Measurements from ENCODE around the gene CD8B2.

The CD8B2 gene

DNA sequence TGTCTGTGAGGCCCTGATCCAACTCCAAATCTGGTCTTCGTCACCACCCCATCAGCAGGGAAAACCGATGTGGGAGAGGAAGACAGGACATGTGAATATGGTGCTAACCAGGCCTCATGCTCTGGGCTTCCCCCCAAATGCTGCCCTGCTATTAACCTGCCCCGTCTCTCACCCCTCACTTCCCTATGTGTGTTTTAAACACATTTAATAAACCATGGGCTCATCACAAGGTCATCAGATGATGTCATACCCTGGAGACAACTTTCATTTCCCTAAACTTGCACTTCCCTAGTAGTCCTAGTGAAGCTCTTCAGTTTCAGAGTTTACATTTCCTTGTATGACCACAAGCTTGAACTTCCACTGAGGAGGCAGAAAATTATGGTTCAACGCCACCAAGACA lies 49.9 kb downstream of the CD8B2 start:
- Histone ChIP-seq H3K9ac (ENCODE audit: low read length) (no peak overlapping the region), H3K4me2 (ENCODE audit: low read length) (no peak overlapping the region), H2AK5ac (ENCODE audit: low read length) (no peak overlapping the region), H3K4me3 (ENCODE audit: low read length) (no peak overlapping the region), H3K79me2 (ENCODE audit: control insufficient read depth, insufficient read depth, low read length) (no peaks in the 10 kb centered on the region), H4K5ac (ENCODE audit: low read length) (no peak overlapping the region), H3K27ac (ENCODE audit: low read depth, low read length) (no peak overlapping the region), H3K56ac (ENCODE audit: low read length) (no peak overlapping the region), H2BK15ac (replicated peaks; ENCODE audit: low read depth) (no peak overlapping the region), H2BK5ac (ENCODE audit: low read length) (no peak overlapping the region), H3K4ac (ENCODE audit: low read depth, low read length) (no peak overlapping the region), H3K79me1 (ENCODE audit: low read length) (no peaks in the 10 kb centered on the region), H3K23ac (ENCODE audit: low read length) (no peak overlapping the region), H4K8ac (ENCODE audit: low read depth, low read length) (no peak overlapping the region), H3K18ac (ENCODE audit: low read length) (no peak overlapping the region), H3K36me3 (ENCODE audit: control insufficient read depth, insufficient read depth, low read length) (no peaks in the 10 kb centered on the region), H2BK120ac (ENCODE audit: low read depth, low read length) (no peak overlapping the region), H3K27me3 (ENCODE audit: insufficient read depth, low read length, poor library complexity) (no peaks in the 10 kb centered on the region), H3K4me1 (ENCODE audit: control insufficient read depth, low read depth, low read length) (no peaks in the 10 kb centered on the region)
- DNase-seq = no peak
- no CpG with 5 or more reads among the region's 4 CpGs for WGBS (ENCODE audit: extremely low coverage, insufficient coverage, low lambda C conversion rate)

DNA sequence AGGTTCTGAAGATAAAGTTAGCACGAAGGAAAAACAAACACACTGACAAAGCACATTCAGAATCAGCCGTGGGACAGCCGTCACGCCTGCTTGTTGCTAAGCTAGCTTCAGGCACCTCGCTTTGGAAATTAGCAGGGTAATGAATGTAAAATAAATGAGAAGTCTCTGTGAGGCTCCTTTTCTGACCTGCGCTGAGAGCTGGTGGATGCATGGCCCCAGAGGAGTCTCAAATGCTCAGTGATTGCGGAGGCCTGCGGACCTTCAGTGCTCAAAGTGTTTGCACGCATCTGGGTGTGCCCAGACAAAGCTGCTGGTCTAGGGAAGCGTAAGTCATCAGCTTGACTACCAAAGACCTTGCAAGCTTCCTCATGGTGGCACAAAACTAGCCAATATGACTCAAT lies 50.6 kb downstream of the CD8B2 start:
- no peak overlapping the region for H2BK15ac ChIP-seq (replicated peaks; ENCODE audit: low read depth)
- H3K23ac ChIP-seq (ENCODE audit: low read length) = no peak overlapping the region
- no peak for DNase-seq
- H3K27ac ChIP-seq (ENCODE audit: low read depth, low read length) = no peak overlapping the region
- H2AK5ac ChIP-seq (ENCODE audit: low read length) = no peak overlapping the region
- no peaks in the 10 kb centered on the region for H3K27me3 ChIP-seq (ENCODE audit: insufficient read depth, low read length, poor library complexity)
- no peak overlapping the region for H3K18ac ChIP-seq (ENCODE audit: low read length)
- no peak overlapping the region for H3K9ac ChIP-seq (ENCODE audit: low read length)
- H3K36me3 ChIP-seq (ENCODE audit: control insufficient read depth, insufficient read depth, low read length) = no peaks in the 10 kb centered on the region
- H3K4ac ChIP-seq (ENCODE audit: low read depth, low read length) = no peak overlapping the region
- H3K79me1 ChIP-seq (ENCODE audit: low read length) = no peaks in the 10 kb centered on the region
- no CpG with 5 or more reads among the region's 10 CpGs for WGBS (ENCODE audit: extremely low coverage, insufficient coverage, low lambda C conversion rate)
- no peak overlapping the region for H4K8ac ChIP-seq (ENCODE audit: low read depth, low read length)
- H3K4me3 ChIP-seq (ENCODE audit: low read length) = no peak overlapping the region
- H3K4me1 ChIP-seq (ENCODE audit: control insufficient read depth, low read depth, low read length) = no peaks in the 10 kb centered on the region
- H2BK120ac ChIP-seq (ENCODE audit: low read depth, low read length) = no peak overlapping the region
- H3K79me2 ChIP-seq (ENCODE audit: control insufficient read depth, insufficient read depth, low read length) = no peaks in the 10 kb centered on the region
- H3K56ac ChIP-seq (ENCODE audit: low read length) = no peak overlapping the region
- no peak overlapping the region for H3K4me2 ChIP-seq (ENCODE audit: low read length)
- H4K5ac ChIP-seq (ENCODE audit: low read length) = no peak overlapping the region
- H2BK5ac ChIP-seq (ENCODE audit: low read length) = no peak overlapping the region

DNA sequence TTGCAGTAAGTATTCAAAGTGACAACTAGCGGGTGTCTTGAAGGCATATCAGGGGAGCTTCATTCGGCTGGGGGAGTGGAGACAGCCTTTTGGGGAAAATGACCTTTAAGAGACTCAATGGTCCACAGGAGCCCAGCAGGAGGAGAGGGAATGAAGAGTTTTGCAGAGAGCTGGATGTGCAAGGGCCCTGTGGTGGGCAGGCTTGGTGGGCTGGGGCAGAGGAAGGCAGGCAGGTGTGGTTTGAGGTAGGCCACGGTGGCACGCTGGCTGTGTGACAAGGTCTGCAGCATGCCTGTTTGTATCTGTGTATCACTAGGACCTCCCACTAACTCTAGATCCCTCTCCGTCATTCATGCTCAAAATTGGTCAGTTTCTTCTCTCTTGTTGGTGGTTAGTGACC lies 53.7 kb downstream of the CD8B2 start:
- DNase-seq = no peak
- H3K36me3 ChIP-seq (ENCODE audit: control insufficient read depth, insufficient read depth, low read length) = no peaks in the 10 kb centered on the region
- WGBS (ENCODE audit: extremely low coverage, insufficient coverage, low lambda C conversion rate) = no CpG with 5 or more reads among the region's 5 CpGs

DNA sequence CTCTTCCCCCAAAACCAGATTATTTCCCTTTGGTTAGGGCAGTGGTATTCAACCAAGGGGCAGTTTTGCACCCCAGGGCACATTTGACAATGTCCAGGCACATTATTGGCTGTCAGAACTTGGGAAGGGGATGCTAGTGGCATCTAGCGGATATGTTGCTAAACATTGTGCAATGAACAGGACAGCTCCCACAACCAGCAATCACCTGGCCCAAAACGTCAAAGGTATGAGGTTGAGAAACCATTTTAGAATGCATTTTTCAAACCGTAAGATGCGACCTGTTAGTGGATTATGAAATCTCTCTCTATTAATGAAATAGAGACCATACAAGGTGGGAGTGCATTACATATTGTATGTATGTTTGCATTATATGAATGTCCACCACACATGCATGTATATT lies 54.2 kb downstream of the CD8B2 start:
- no peak overlapping the region for H3K4me3 ChIP-seq (ENCODE audit: low read length)
- no peak overlapping the region for H3K18ac ChIP-seq (ENCODE audit: low read length)
- H3K27ac ChIP-seq (ENCODE audit: low read depth, low read length) = no peak overlapping the region
- no peak for DNase-seq
- no peak overlapping the region for H3K4ac ChIP-seq (ENCODE audit: low read depth, low read length)
- H3K23ac ChIP-seq (ENCODE audit: low read length) = no peak overlapping the region
- H4K5ac ChIP-seq (ENCODE audit: low read length) = no peak overlapping the region
- no peak overlapping the region for H3K9ac ChIP-seq (ENCODE audit: low read length)
- H3K79me2 ChIP-seq (ENCODE audit: control insufficient read depth, insufficient read depth, low read length) = no peaks in the 10 kb centered on the region
- no peak overlapping the region for H2BK5ac ChIP-seq (ENCODE audit: low read length)
- no peak overlapping the region for H2AK5ac ChIP-seq (ENCODE audit: low read length)
- H3K56ac ChIP-seq (ENCODE audit: low read length) = no peak overlapping the region
- H3K4me2 ChIP-seq (ENCODE audit: low read length) = no peak overlapping the region
- no peaks in the 10 kb centered on the region for H3K36me3 ChIP-seq (ENCODE audit: control insufficient read depth, insufficient read depth, low read length)
- H2BK120ac ChIP-seq (ENCODE audit: low read depth, low read length) = no peak overlapping the region
- H4K8ac ChIP-seq (ENCODE audit: low read depth, low read length) = no peak overlapping the region
- no peaks in the 10 kb centered on the region for H3K27me3 ChIP-seq (ENCODE audit: insufficient read depth, low read length, poor library complexity)
- no peaks in the 10 kb centered on the region for H3K79me1 ChIP-seq (ENCODE audit: low read length)
- no CpG with 5 or more reads among the region's 4 CpGs for WGBS (ENCODE audit: extremely low coverage, insufficient coverage, low lambda C conversion rate)
- no peaks in the 10 kb centered on the region for H3K4me1 ChIP-seq (ENCODE audit: control insufficient read depth, low read depth, low read length)
- no peak overlapping the region for H2BK15ac ChIP-seq (replicated peaks; ENCODE audit: low read depth)

More for the DNA sequence above, 53.7 kb downstream of the CD8B2 start:
- Histone ChIP-seq H3K79me2 (ENCODE audit: control insufficient read depth, insufficient read depth, low read length) (no peaks in the 10 kb centered on the region), H2BK120ac (ENCODE audit: low read depth, low read length) (no peak overlapping the region), H3K79me1 (ENCODE audit: low read length) (no peaks in the 10 kb centered on the region), H3K9ac (ENCODE audit: low read length) (no peak overlapping the region), H3K4me3 (ENCODE audit: low read length) (no peak overlapping the region), H3K18ac (ENCODE audit: low read length) (no peak overlapping the region), H3K4me2 (ENCODE audit: low read length) (no peak overlapping the region), H3K56ac (ENCODE audit: low read length) (no peak overlapping the region), H3K27me3 (ENCODE audit: insufficient read depth, low read length, poor library complexity) (no peaks in the 10 kb centered on the region), H3K4ac (ENCODE audit: low read depth, low read length) (no peak overlapping the region), H2BK15ac (replicated peaks; ENCODE audit: low read depth) (no peak overlapping the region), H2AK5ac (ENCODE audit: low read length) (no peak overlapping the region), H3K4me1 (ENCODE audit: control insufficient read depth, low read depth, low read length) (no peaks in the 10 kb centered on the region), H3K23ac (ENCODE audit: low read length) (no peak overlapping the region), H4K5ac (ENCODE audit: low read length) (no peak overlapping the region), H2BK5ac (ENCODE audit: low read length) (no peak overlapping the region), H4K8ac (ENCODE audit: low read depth, low read length) (no peak overlapping the region), H3K27ac (ENCODE audit: low read depth, low read length) (no peak overlapping the region)

DNA sequence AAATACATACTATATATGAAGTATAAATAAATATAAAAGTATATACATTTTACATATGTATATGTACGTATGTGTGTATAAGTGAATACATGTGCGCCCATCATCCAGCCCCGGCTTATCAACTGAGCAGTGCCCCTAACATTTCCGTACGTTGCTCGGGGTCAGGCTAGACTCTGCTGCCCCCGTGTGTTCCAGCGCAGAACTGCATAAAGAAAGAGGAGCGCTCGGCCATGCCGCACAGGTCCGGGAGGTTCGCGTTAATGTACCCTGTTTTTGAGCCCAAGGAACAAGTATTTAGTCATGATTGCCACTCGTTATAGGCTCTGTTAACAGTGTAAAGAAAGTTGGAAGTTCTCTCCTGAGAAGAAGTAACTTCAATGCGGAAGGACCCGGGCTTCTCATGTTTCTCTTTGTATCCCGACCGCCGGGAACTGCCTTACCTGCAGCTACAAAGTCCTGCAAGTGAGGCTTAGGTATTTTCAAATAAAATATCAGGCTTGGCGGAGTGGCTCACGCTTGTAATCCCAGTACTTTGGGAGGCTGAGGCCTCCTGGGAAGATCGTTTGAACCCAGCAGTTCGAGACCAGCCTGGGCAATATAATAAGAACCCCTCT lies 55.7 kb downstream of the CD8B2 start:
- Histone ChIP-seq H2BK15ac (replicated peaks; ENCODE audit: low read depth) (no peak overlapping the region), H3K27me3 (ENCODE audit: insufficient read depth, low read length, poor library complexity) (no peaks in the 10 kb centered on the region), H3K56ac (ENCODE audit: low read length) (peak overlapping the region; percentile 69), H3K4ac (ENCODE audit: low read depth, low read length) (no peak overlapping the region), H3K23ac (ENCODE audit: low read length) (no peak overlapping the region), H3K27ac (ENCODE audit: low read depth, low read length) (no peak overlapping the region), H3K9ac (ENCODE audit: low read length) (peak overlapping the region; percentile 43), H4K5ac (ENCODE audit: low read length) (no peak overlapping the region), H2AK5ac (ENCODE audit: low read length) (no peak overlapping the region), H3K79me1 (ENCODE audit: low read length) (no peaks in the 10 kb centered on the region), H3K4me3 (ENCODE audit: low read length) (no peak overlapping the region), H3K18ac (ENCODE audit: low read length) (no peak overlapping the region), H3K4me1 (ENCODE audit: control insufficient read depth, low read depth, low read length) (no peaks in the 10 kb centered on the region), H2BK5ac (ENCODE audit: low read length) (no peak overlapping the region), H3K36me3 (ENCODE audit: control insufficient read depth, insufficient read depth, low read length) (no peaks in the 10 kb centered on the region), H4K8ac (ENCODE audit: low read depth, low read length) (no peak overlapping the region), H2BK120ac (ENCODE audit: low read depth, low read length) (no peak overlapping the region), H3K4me2 (ENCODE audit: low read length) (peak overlapping the region; percentile 41), H3K79me2 (ENCODE audit: control insufficient read depth, insufficient read depth, low read length) (no peaks in the 10 kb centered on the region)
- no CpG with 5 or more reads among the region's 24 CpGs for WGBS (ENCODE audit: extremely low coverage, insufficient coverage, low lambda C conversion rate)
- DNase-seq = peak; percentile 72

DNA sequence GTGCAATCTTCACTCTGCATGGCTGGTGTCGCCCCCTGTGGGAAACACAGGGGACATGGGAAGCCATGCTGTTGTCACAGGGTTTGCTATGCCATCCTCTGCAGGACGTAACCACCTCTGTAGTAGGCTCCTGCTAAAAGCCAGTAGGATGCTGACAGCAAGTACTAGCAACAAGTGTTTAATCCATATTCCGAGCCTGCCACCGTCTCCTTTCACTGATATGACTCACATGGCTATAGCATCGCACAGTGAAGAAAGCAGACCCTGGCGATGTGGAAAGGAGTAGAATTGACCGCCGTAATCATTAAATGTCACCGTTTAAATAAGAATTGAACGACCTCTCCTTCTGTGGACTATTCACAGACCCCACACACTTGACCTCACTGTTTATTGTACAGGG lies 57.8 kb downstream of the CD8B2 start:
- no CpG with 5 or more reads among the region's 10 CpGs for WGBS (ENCODE audit: extremely low coverage, insufficient coverage, low lambda C conversion rate)

More for the DNA sequence above, 57.8 kb downstream of the CD8B2 start:
- H2BK5ac ChIP-seq (ENCODE audit: low read length) = no peak overlapping the region
- no peak overlapping the region for H3K56ac ChIP-seq (ENCODE audit: low read length)
- H3K23ac ChIP-seq (ENCODE audit: low read length) = no peak overlapping the region
- H3K4ac ChIP-seq (ENCODE audit: low read depth, low read length) = no peak overlapping the region
- no peaks in the 10 kb centered on the region for H3K79me1 ChIP-seq (ENCODE audit: low read length)
- H3K18ac ChIP-seq (ENCODE audit: low read length) = no peak overlapping the region
- no peaks in the 10 kb centered on the region for H3K79me2 ChIP-seq (ENCODE audit: control insufficient read depth, insufficient read depth, low read length)
- H3K4me1 ChIP-seq (ENCODE audit: control insufficient read depth, low read depth, low read length) = no peaks in the 10 kb centered on the region
- no peak overlapping the region for H4K8ac ChIP-seq (ENCODE audit: low read depth, low read length)
- H3K4me2 ChIP-seq (ENCODE audit: low read length) = no peak overlapping the region
- H2AK5ac ChIP-seq (ENCODE audit: low read length) = no peak overlapping the region
- H2BK120ac ChIP-seq (ENCODE audit: low read depth, low read length) = no peak overlapping the region
- H3K9ac ChIP-seq (ENCODE audit: low read length) = no peak overlapping the region
- H3K4me3 ChIP-seq (ENCODE audit: low read length) = no peak overlapping the region
- no peak for DNase-seq
- H2BK15ac ChIP-seq (replicated peaks; ENCODE audit: low read depth) = no peak overlapping the region
- no peak overlapping the region for H4K5ac ChIP-seq (ENCODE audit: low read length)
- no peak overlapping the region for H3K27ac ChIP-seq (ENCODE audit: low read depth, low read length)
- H3K27me3 ChIP-seq (ENCODE audit: insufficient read depth, low read length, poor library complexity) = no peaks in the 10 kb centered on the region
- H3K36me3 ChIP-seq (ENCODE audit: control insufficient read depth, insufficient read depth, low read length) = no peaks in the 10 kb centered on the region
